CD4-positive, alpha-beta T cell treated with Interleukin-15 for 1 hour (primary cell): Measurements from ENCODE around the gene CTPS2.
"Not testable (repeated sequence)": the region's sequence is repeated elsewhere in the genome, so short reads cannot be mapped to it uniquely, and the experiment has no call there.

Experiments used
- DNase-seq: peaks from one replicate; pipeline ENCODE4 v3.0.0-alpha.2; 2020

CTPS2 gene

GRCh38 chrX:16651391-16652024 is 61.0 kb downstream of the CTPS2 start:
- no peak for DNase-seq

- DNase-seq: no peak
Measured at GRCh38 chrX:16649858-16650257, 62.6 kb downstream of the CTPS2 start, which contains the start of gene S100G. Gene S100G (plus strand): TSS chrX:16650158. CDS start chrX:16651007, 849 bp downstream.

GRCh38 chrX:16646366-16647138 is 65.9 kb downstream of the CTPS2 start:
- DNase-seq: no peak

GRCh38 chrX:16643176-16643575 is 69.3 kb downstream of the CTPS2 start:
- no peak for DNase-seq

GRCh38 chrX:16640823-16641222 is 71.6 kb downstream of the CTPS2 start:
- no peak for DNase-seq

- no peak for DNase-seq
Measured at GRCh38 chrX:16639966-16640365, 72.5 kb downstream of the CTPS2 start.

- DNase-seq: no peak
Measured at GRCh38 chrX:16638533-16638932, 73.9 kb downstream of the CTPS2 start.

- no peak for DNase-seq
Measured at GRCh38 chrX:16635596-16635995, 76.9 kb downstream of the CTPS2 start.

- DNase-seq: no peak
Measured at GRCh38 chrX:16635040-16635439, 77.4 kb downstream of the CTPS2 start.

- no peak for DNase-seq
Measured at GRCh38 chrX:16633754-16634153, 78.7 kb downstream of the CTPS2 start.

GRCh38 chrX:16629909-16630308 is 82.6 kb downstream of the CTPS2 start:
- DNase-seq: no peak

GRCh38 chrX:16628946-16629595 is 83.4 kb downstream of the CTPS2 start:
- DNase-seq: no peak

- not testable (repeated sequence) for DNase-seq
Measured at GRCh38 chrX:16628511-16628910, 84.0 kb downstream of the CTPS2 start.

GRCh38 chrX:16619024-16619423 is 93.4 kb downstream of the CTPS2 start:
- no peak for DNase-seq

- no peak for DNase-seq
Measured at GRCh38 chrX:16618422-16618821, 94.0 kb downstream of the CTPS2 start.

GRCh38 chrX:16617382-16617781 is 95.1 kb downstream of the CTPS2 start:
- no peak for DNase-seq

GRCh38 chrX:16612257-16612897 is 100.1 kb downstream of the CTPS2 start:
- no peak for DNase-seq

GRCh38 chrX:16610654-16611053 is 101.8 kb downstream of the CTPS2 start:
- not testable (repeated sequence) for DNase-seq

GRCh38 chrX:16610121-16610621 is 102.3 kb downstream of the CTPS2 start:
- no peak for DNase-seq

- no peak for DNase-seq
Measured at GRCh38 chrX:16606142-16606720, 106.2 kb downstream of the CTPS2 start.

GRCh38 chrX:16604337-16604736 is 108.1 kb downstream of the CTPS2 start:
- no peak for DNase-seq

- DNase-seq: no peak
Measured at GRCh38 chrX:16603822-16604221, 108.6 kb downstream of the CTPS2 start.

- not testable (repeated sequence) for DNase-seq
Measured at GRCh38 chrX:16603235-16603634, 109.2 kb downstream of the CTPS2 start.
